HG02840 (cell line): Measurements from ENCODE around the gene CST9L.
"Not testable (repeated sequence)": the region's sequence is repeated elsewhere in the genome, so short reads cannot be mapped to it uniquely, and the experiment has no call there.

Experiments
- ATAC-seq: cut with Tn5 transposase; IDR thresholded peaks from one replicate; pipeline ENCODE4 v1.9.1; 2021; ENCODE audit warnings: mild to moderate bottlenecking, moderate library complexity, moderate number of reproducible peaks; ENCODE audit not compliant: unreplicated experiment, low FRiP score

CST9L gene

DNA sequence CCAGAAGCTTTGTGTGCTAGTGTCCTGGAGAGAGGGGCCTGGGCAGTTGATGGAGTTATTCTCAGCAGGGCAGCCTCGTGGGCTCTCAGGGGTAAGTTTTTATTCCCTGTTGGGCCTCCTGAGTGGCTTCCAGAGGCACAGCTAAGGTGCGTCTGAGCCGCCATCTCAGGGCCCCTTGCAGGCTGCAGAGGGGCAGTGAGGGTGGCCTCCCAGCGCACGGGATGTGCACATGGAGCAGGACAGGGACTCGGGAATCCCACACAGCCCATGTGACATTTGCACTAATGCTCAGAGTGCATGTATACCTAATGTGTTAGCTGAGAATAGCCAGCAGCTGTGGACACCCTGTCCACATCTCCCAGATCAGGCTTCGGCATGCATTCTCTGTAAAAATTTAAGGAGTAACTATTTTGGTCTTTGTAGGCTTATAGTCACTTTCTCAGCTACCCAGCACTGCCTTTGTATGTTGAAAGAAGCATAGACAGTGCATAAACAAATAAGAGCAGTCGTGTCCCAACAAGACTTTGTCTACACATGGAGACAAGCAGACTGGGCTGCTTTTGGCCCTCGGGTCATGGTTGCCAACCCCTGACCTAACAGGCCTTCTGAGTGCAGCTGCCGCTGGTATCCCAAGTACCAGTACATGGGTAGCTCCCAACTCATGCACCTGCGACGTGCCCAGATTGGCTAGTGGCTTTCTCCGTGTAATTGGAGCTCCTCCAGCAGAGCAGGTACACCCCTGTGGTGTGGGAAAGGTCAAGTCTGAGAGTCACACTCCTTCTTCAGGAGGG lies 18.6 kb upstream of the CST9L start:
- no peak for ATAC-seq

DNA sequence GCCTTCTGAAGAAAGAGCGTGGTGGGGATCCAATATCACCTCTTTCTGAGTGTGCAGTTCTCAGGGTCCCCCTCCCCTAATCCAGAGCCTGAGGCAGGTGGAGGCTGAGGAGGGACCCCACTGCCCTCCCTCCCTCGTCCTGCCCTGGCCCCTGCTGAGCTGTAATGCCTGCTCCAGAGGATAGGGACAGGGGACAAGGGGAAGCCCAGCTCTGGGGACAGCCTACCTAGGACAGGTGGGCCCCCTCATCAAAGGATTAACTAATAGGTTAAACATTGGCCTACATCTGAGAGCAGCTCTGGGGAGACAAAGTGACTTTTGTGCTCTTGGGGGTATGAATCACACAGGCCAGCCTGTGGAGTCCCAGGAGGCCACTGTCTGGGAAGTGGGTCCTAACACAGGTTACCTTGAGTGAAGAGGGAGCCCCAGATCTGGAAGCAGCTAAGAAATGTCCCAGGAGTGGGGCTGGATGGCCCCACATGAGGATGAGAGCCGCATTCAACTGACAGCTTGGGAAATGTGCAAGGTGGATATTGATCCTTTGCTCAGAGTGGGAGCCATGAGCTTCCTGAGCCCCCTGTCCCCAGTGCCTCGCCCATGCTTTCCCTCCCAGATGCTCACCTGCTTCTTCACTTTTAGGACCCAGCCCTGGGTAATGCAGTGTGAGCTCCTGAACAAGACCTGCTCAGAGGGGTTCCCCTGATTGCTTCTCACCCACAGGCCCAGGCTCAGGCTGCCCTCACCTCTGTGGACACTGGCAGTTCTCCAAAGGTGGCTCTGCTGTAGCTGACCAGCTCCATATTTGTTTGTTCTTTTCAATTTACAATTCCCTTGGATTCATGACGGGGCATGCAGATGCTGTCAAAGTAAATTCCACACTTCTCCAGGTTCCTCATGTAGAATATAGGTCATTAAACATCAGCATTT lies 17.8 kb upstream of the CST9L start:
- ATAC-seq, result no peak

DNA sequence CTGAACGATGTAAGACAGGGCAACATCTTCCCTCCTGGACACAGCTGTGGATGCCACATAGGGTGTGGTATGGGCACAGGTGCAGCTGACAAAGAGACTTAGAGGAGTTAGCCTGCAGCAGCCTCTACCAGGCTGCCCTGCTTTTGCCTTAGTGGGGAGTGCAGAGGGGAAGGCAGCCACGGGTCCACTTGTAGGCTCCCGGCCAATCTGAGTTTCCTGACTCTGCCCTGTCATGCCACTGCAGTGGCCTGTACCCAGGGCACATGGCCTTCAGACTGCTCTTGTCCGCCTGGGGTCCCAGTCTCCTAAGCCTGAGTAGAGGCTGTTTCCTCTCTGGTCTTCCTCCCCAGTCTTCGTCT lies 17.1 kb upstream of the CST9L start:
- ATAC-seq, result no peak

DNA sequence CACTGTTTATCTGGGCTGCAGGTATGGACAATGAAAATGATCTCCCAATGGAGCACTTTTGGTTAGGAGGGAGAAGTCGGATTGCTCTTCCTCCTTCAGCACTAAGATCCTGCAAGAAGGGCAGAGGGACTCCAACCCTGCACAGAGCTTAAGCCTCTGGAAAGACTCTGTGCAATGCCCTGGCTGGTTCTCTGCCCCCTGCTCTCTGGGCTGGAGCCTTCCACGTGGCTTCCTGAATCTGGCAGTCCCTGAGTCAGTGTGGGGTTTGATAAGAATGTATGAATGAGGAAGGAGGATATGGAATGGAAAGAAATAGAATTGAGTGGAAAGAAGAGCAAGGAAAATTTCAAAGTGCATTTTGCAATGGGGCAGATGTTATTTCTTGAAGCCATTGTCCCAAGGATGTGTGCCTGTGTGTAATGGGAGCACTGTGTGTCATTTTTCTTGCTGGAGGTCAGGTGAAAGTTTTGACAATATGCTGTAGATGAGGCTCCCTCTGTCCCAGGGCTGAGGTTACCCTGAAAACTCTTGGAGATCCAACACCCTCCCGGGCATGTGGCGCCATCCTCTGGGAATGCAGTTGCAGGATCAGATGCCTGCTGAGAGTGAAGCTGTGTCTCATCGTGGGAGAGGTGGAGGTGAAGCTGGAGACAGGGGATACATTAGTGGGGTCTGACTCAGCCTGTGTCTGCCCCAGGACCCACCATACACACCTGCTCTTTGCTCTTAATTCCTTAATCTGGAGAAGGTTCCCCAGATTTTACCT lies 16.3 kb upstream of the CST9L start:
- ATAC-seq, result no peak

DNA sequence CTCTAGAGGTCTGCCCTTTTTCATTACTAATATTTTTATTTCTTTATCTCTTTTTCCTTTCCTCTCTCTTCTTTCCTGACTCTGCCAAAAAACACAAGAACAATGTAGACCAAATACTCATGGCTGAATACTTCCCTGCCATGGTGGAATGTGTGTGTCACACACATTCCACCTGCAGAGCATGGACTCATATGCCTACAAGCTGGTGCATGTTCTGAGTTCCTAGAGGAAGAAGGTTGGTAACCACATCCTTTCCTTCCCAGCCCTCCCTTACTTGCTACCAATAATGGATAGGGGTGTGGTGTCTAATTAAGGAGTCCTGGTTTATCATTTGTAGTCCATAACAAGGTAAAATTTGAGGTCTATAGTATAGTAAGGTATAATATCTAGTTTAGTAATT lies 15.2 kb upstream of the CST9L start:
- no peak for ATAC-seq

DNA sequence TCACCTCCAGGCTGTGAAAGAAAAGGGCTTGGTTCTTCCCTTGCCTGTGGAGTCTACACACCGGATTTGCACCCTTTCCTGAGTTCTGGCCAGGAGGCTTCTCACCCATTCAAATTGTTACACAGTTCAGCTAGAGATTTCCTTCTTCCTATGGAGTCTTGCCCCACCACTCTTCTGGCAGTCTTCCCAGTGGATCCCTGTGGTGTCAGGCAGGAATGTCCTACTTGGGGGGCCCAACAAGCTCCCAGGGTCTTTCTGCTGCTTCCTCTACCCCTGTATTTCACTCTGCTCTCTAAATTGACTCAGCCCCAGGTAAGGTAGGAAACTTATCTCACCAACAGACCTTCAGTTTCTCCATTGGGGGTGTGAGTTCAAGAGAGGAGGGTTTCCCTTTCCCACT lies 14.0 kb upstream of the CST9L start:
- ATAC-seq, result no peak

DNA sequence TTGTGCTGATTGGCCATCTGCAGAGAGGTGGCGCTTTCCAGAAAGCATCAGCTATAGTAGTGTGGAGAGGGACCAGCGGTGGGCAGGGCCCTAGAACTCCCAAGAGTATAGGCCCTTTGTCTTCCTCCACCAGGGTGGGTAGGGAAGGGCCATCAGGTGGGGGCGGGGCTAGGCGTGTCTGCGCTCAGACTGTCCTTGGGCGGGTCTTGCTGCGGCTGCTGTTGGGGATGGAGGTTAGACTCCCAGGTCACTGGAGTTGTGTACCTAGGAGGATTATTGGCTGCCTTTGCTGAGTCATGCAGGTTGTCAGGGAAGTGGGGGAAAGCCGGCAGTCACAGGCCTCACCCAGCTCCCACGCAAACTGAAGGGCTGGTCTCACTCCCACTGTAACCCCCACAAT lies 13.5 kb upstream of the CST9L start:
- not testable (repeated sequence) for ATAC-seq

DNA sequence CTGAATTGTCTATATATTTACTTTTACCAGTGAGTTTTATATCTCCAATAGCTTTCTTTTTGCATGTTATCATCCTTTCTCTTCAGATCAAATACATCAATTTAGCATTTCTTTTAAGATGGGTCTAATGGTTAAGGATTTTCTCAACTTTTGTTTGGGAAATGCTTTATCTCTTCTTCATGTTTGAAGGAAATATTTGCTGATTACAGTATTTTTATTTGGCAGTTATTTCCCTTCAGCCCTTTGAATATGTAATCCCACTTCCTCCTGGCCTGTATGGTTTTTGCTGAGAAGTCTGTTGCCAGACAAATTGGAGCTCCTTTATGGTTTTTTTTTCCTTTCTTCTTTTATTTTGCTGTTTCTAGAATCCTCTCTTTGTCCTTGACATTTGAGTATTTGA lies 6.7 kb upstream of the CST9L start:
- no peak for ATAC-seq

DNA sequence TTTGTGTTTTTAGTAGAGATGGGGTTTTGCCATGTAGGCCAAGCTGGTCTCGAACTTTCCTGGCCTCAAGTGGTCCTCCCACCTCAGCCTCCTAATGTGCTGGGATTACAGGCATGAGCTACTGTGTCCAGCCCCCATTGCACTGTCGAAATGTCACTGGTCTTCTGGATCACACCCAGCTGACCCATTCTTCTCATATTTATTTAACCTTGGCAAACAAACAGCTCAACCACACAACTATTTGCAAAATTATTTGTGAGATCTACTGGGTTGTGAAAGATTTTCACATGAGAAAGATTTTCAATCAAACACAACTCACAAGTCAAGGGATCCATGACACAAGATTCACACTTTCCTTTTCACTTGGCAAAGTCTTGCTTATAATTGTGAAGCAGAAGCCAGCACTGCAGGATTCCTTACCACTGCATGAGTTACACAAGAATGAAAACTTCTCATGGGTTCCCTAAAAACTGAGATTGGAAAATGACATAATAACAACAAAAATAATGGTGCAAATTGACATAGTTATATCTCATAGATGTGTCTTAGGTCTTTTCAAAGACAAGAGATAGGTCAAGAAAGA lies 2.0 kb upstream of the CST9L start:
- no peak for ATAC-seq

DNA sequence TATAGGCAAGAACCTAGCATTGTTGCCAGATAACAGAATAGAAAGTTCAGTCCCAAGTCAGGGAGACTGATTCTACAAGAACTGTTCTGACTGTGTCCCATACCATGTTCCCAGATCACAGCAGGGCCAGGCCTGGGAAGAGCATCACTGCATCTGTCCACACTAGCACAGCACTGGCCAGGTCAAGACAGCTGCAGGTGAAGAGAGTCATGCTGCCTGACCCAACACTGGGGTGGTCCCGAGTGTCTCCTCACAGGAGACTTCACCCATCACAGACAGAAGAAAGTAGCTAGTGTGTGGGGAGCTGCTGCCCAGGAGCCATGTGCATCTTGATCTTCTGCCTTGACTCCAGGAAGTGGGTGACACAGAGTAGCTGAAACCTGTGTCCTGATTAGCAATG lies 1.3 kb upstream of the CST9L start:
- no peak for ATAC-seq

DNA sequence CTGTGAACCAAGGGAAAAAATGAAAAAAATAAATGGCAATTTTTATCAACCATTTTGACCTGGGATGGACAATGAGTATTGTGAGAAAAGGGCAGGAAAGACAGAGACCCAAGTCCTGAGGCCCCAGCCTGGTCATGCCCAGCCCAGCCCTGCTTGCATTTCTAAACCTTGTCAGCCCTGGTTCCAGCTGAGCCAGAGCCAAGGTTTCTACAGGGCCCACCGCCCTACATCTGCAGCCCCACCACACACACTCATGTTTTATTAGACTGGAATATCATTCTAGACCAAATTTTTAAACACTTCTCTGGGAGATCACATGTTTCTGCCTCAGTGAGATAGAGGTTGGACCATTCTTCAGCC lies 667 bp upstream of the CST9L start:
- ATAC-seq, result no peak

DNA sequence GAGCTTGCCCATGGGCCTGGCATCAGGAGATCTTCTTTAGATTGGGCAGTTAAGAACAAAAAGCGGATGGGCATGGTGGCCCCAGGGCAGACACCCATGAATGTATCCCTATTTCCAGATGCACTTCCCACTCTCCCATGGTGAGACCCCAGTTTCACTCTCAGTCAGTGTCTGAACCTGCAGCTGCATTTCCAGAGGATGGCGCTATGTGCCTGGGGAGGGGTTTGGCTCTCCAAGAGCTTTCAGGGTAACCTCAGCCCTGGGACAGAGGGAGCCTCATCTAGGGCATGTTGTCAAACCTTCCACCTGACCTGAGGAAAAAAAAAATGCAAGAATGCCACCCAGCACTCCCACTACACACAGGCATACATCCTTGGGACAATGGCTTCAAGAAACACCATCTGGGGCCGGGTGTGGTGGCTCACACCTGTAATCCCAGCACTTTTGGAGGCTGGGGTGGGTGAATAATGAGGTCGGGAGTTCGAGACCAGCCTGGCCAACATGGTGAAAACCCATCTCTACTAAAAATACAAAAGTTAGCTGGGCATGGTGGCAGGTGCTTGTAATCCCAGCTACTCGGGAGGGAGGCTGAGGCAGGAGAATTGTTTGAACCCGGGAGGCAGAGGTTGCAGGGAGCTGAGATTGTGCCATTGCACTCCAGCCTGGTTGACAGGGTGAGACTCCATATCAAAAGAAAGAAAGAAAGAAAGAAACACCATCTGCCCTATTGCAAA lies 1.9 kb downstream of the CST9L start:
- no peak for ATAC-seq

DNA sequence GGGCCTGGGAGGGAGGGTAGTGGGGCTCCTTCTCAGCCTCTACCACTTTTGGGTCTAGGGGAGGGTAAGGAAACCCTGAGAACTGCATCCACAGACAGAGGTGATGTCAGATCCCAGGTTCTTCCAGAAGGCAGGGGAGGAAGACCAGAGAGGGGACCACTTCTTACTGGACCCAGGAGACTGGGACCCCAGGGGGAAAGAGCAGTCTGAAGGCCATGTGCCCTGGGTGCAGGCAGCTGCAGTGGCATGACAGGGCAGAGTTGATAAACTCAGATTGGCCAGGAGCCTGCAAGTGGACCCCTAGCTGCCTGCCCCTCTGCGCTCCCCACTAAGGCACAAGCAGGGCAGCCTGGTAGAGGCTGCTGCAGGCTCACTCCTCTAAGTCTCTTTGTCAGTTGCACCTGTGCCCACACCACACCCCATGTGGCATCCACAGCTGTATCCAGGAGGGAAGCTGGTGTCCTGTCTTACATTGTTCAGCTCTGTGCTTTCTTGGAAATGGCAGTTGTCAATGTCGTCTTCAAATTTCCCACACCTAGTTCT lies 2.7 kb downstream of the CST9L start:
- ATAC-seq, result no peak

DNA sequence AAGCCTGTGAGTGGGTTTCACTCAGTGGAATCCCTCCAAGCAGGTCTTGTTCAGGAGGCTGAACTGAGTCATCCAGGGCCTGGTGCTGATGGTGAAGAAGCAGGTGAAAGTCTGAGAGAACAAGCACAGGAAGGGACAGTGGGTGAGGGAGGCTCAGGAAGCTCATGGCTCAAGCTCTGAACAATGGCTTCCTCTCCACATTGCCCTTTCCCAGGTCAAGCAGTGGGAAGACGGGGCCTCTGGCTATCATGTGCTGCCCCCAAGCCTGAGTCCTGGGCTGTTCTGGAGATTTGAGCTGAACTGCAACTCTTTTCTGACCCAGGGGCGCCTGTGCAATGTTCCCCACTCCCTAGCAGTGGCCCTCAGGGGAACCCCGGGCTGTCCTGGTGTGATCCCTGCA lies 3.4 kb downstream of the CST9L start:
- ATAC-seq, result no peak

DNA sequence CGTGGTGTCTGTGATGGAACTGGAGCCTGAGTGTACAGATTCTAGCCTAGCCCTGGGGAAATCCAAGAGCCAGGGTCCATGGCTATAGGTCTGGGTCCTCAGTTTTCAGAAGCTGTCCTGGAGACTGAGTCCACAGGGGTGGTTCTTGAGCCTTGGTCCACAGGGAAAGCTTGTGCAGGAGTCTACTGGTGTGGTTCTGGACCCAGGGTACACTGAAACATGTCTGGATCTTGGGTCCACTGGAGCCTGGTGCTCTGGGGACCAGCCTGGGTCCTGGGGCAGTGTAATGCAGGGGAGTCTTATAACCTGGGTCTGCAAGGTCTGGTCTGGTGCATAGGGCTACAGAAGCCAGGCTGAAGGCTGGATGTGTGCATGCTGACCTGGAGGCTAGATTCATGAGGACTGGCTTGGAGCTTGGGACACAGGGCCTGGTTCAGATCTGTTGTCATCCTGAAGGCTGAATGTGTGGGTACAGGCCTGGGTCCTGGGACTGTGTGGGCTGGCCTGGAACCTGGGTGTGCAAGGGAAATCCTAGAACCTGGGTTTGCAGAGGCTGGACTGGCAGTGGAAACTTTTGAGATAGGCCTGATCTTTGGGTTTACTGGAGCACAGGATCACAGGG lies 5.5 kb downstream of the CST9L start:
- ATAC-seq, result no peak

DNA sequence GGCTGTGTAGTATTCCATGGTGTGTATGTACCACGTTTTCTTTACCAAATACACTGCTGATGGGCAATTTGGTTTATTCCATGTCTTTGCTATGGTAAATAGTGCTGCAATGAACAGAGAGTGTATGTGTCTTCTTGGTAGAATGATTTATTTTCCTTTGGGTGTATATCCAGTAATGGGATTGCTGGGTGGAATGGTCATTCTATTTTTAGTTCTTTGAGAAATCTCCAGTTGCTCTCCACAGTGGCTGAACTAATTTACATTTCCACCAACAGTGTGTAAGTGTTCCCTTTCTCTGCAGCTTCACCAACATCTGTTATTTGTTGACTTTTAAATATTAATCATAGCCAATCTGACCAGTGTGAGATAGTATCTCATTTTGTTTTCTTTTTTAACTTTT lies 13.9 kb downstream of the CST9L start:
- ATAC-seq, result no peak

DNA sequence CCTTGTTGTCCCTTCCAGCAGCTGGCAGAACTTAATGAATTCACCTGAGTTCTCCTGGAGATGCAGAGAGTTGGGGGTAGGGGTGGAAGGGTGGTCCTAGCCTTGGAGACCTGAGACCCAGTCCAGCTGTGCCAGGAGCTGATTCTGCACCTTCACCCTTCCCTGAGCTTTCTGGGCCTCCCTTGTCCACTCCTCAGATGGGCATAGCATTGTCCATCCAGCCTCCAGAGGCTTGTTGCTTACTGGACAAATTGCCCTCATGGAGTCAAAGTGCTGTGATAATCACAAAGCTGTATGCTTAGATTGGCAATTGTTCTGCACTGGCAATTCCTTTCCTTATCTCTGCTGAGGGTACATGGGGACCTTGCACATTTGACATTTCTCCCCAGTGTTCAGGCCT lies 16.5 kb downstream of the CST9L start:
- ATAC-seq, result no peak

DNA sequence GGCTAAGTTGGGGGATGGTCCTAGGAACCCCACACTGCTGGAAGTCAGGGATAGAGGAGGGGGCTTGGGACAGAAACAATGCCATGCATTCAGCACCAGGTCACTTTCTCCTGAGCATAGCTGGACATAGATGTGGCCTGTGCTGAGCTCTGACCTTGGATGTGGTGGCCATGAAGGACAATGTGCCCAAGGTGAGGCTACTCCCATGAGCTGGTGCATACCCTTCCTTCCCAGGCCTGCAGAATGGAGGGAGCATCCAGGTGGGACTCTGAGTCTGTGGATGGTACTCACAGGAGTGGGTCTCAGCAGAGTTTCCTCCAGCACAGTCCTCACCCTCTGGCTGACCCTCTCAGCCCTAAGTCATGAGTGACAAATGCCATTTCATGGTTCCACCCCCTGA lies 16.9 kb downstream of the CST9L start:
- no peak for ATAC-seq

DNA sequence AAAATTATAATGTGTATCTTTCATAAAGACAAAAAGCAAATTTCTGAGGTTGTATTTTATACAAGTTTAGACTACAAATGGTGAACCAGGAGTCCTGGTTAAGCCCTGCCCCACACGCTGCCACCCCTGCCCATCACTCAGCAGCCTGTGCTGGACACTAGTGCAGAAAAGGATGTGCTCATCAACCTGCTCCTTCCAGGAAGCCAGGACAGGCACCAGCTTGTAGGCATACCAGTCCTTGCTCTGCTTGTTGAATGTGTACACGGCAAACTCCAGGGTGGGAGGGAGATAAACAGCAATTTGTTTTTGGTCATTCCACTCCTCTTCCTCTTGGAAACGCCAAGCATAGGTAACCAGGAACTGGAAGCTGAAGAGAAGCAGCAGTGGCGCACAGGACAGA lies 18.1 kb downstream of the CST9L start:
- no peak for ATAC-seq
